GM18951 (cell line): ENCODE results near the gene CPT1A.

Source experiments
- POLR2A ChIP-seq: IDR thresholded peaks from 4 replicates; pipeline ENCODE4 v1.6.1; 2011; ENCODE audit warnings: mild to moderate bottlenecking; ENCODE audit not compliant: insufficient read length, insufficient read depth; ENCODE audit errors: extremely low read depth
- in situ Hi-C: fragments of 300-500 bp; cut with MboI; formaldehyde crosslinking; loops from one replicate; pipeline ENCODE4 v1.12.0; 2022; ENCODE audit warnings: low sequenced_read_pairs, mixed read lengths, inconsistent platforms; ENCODE audit not compliant: unreplicated experiment

CPT1A gene

GRCh38 chr11:68763926-68764657 is 77.6 kb downstream of the CPT1A start:
- TF ChIP-seq POLR2A: no peak
- in situ Hi-C loops: no loop called here

- in situ Hi-C loops: no loop called here
- TF ChIP-seq POLR2A: no peak
Observed at GRCh38 chr11:68763181-68763721, 78.5 kb downstream of the CPT1A start.

GRCh38 chr11:68762481-68762880 is 79.2 kb downstream of the CPT1A start:
- TF ChIP-seq POLR2A: no peak
- in situ Hi-C loops: no loop called here

GRCh38 chr11:68761801-68762200 is 79.9 kb downstream of the CPT1A start:
- in situ Hi-C loops: no loop called here
- no peak for TF ChIP-seq POLR2A

GRCh38 chr11:68759991-68760390 is 81.7 kb downstream of the CPT1A start:
- in situ Hi-C loops: no loop called here
- no peak for TF ChIP-seq POLR2A

GRCh38 chr11:68757711-68758110 is 84.0 kb downstream of the CPT1A start:
- no peak for TF ChIP-seq POLR2A
- in situ Hi-C loops: no loop called here

- no peak for TF ChIP-seq POLR2A
- in situ Hi-C loops: no loop called here
Observed at GRCh38 chr11:68756171-68756766, 85.4 kb downstream of the CPT1A start.

GRCh38 chr11:68753300-68753699 is 88.4 kb downstream of the CPT1A start:
- no peak for TF ChIP-seq POLR2A
- in situ Hi-C loops: no loop called here

DNA sequence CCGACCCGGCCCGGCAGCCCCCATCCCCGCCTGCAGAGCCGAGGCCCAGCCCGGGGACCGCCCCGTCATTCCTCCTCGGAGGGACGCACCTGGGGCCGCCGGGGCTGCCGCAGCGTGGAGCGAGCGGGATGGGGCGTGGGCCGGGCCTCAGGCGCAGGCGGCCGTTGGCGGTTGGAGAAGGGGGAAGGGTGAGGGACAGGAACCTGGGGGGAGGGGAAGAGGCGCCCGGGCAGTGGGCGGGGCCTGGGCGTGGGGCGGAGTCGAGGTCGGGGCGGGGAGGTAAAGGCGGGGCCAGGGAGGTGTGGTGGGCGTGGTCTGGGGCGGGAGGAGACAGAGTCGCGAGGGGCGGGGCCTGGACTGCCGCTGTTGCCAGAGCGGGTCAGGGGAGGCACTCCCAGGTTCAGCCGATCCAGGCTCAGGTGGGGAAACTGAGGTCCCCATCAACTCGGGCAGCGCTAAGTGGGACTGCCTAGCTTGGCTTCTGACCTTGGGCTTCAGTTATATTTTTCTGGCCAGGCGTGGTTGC is 90.3 kb downstream of the CPT1A start, which contains the start of gene TESMIN:
Gene TESMIN (minus strand): TSS at position 190 of the 526 bp plus-strand sequence. CDS start 860 bp downstream, outside the sequence.
- in situ Hi-C loops: no loop called here
- no peak for TF ChIP-seq POLR2A

DNA sequence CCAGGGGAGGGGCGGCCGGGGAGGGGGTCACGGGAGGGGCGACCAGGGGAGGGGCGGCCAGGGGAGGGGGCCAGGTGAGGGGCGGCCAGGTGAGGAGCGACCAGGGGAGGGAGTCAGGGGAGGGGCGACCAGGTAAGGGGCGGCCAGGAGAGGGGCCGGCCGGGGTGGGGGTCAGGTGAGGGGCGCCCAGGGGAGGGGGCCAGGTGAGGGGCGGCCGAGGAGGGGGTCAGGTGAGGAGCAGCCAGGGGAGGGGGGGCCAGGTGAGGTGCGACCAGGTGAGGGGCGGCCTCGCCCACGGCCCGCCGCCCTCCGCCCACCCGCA is 90.8 kb downstream of the CPT1A start:
- in situ Hi-C loops: no loop called here
- no peak for TF ChIP-seq POLR2A

DNA sequence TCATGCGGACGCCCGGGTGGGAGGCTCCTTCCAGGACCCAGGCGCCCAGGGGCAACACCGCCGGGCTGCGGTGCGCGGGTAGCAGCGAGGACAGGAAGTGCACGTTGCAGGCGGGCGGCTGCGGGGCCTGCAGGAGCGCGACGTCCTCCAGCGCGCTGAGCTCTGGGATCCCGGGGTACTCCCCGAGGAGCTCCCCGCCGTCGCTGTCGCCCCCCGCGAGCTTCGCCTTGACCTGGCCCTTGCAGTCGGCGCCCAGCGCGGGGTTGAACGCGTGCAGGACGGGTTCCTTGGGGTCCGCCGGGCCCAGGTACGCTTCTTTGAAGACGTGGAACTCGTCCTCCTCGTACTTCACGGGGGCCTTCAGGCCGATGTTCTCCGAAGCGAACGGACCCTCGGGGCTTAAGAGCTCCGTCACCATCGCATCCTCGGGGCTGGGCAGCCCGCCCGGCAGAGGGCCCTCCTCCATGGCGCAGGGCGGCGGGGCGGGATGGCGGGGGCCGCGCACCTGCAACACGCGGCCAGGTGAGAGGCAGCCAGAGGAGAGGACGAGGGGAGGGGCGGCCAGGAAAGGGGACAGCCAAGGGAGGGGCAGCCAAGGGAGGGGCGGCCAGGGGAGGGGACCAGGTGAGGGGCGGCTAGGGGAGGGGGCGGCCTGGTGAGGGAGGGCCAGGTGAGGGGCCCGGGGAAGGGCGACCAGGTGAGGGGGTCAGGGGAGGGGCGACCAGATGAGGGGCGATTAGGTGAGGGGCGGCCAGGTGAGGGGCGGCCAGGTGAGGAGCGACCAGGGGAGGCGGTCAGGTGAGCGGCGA is 91.3 kb downstream of the CPT1A start:
- no peak for TF ChIP-seq POLR2A
- in situ Hi-C loops: no loop called here

- TF ChIP-seq POLR2A: no peak
- in situ Hi-C loops: no loop called here
Observed at GRCh38 chr11:68749229-68750123, 92.2 kb downstream of the CPT1A start.
